BJ (cell line): ENCODE results near the gene GPR151. TPM values are rescaled to one million over a fixed set of nuclear protein-coding genes. Genes with fewer than 3 reads are reported as not detected.
A peak's percentile ranks its signal among the peaks of the same experiment; 100 is the strongest.

Experiments used
- CTCF ChIA-PET: fragments of 350-600 bp; formaldehyde crosslinking; extraction: SDS; loops from one replicate; lab custom pipeline; 2021; ENCODE audit warnings: antibody characterized with exemption, inconsistent platforms; lab: Yijun Ruan, JAX
- POLR2A ChIA-PET: fragments of 300-600 bp; sonication (Branson Sonifier 250); formaldehyde crosslinking; extraction: SDS; loops from one replicate; lab custom pipeline; 2021; ENCODE audit warnings: antibody characterized with exemption; lab: Charles Lee
- DNase-seq: peaks from one replicate; pipeline ENCODE4 v3.0.0-alpha.2; 2011; ENCODE audit warnings: low read depth
- H3K27me3 ChIP-seq: 2 replicates; pipeline ENCODE4 v1.6.0; 2011; ENCODE audit warnings: low read length; ENCODE audit not compliant: control insufficient read depth, insufficient read depth
- H3K36me3 ChIP-seq: 2 replicates; pipeline ENCODE4 v1.5.1; 2011; ENCODE audit warnings: low read length; ENCODE audit not compliant: control insufficient read depth, insufficient read depth
- H3K4me3 ChIP-seq: 2 replicates; pipeline ENCODE4 v1.5.1; 2011; ENCODE audit warnings: low read depth, mild to moderate bottlenecking, control low read depth, low read length
- CTCF ChIP-seq: IDR thresholded peaks from 2 replicates; pipeline ENCODE4 v1.5.1; 2011; ENCODE audit warnings: low read depth, mild to moderate bottlenecking, control low read depth, inconsistent platforms, low read length, moderate library complexity; ENCODE audit not compliant: insufficient read depth
- polyA plus RNA-seq: library from polyadenylated mRNA; depleted of rRNA; stranded (reverse); fragments of >200 nt; gene quantifications from 2 replicates; pipeline ENCODE4 v1.2.3, GENCODE V29; 2011

GPR151 gene
- polyA plus RNA-seq, 1 experiment: not detected

GRCh38 chr5:146540414-146540813, 24.4 kb upstream of the GPR151 start:
- ChIA-PET CTCF (interaction anchor here (0.7 to 6.9 kb wide), 4 partner anchors 9 to 426 kb away, joined by 3 to 101 read pairs (median 4); no protein-coding TSS in a partner anchor), POLR2A (interaction anchor here (0.6 kb wide), 1 partner anchor 615 kb away, joined by 9 read pairs; no protein-coding TSS in a partner anchor)
- H3K4me3 ChIP-seq: no peak overlapping the region
- H3K36me3 ChIP-seq: no peaks in the 10 kb centered on the region
- peaks cover 3% of the 10 kb centered on the region; the same call in 1 of the 2 replicates for H3K27me3 ChIP-seq
- DNase-seq: peak; percentile 25
- no peak for TF ChIP-seq CTCF

GRCh38 chr5:146539973-146540372, 24.0 kb upstream of the GPR151 start:
- H3K36me3 ChIP-seq: no peaks in the 10 kb centered on the region
- no peak overlapping the region for H3K4me3 ChIP-seq
- TF ChIP-seq CTCF: no peak
- CTCF ChIA-PET: interaction anchor here (0.7 to 6.9 kb wide), 3 partner anchors 13 to 427 kb away, joined by 4 to 101 read pairs (median 4); no protein-coding TSS in a partner anchor
- POLR2A ChIA-PET: interaction anchor here (0.6 kb wide), 1 partner anchor 615 kb away, joined by 9 read pairs; no protein-coding TSS in a partner anchor
- peaks cover 3% of the 10 kb centered on the region; the same call in 1 of the 2 replicates for H3K27me3 ChIP-seq
- DNase-seq: no peak

GRCh38 chr5:146538432-146538831, 22.4 kb upstream of the GPR151 start:
- TF ChIP-seq CTCF: no peak
- DNase-seq: no peak
- H3K27me3 ChIP-seq: peaks cover 3% of the 10 kb centered on the region; the same call in 1 of the 2 replicates
- ChIA-PET CTCF (interaction anchor here (0.9 to 6.9 kb wide), 4 partner anchors 8 to 560 kb away, joined by 3 to 101 read pairs (median 6); no protein-coding TSS in a partner anchor), POLR2A (no interaction called here)
- no peak overlapping the region for H3K4me3 ChIP-seq
- no peaks in the 10 kb centered on the region for H3K36me3 ChIP-seq

- ChIA-PET CTCF (interaction anchor here (0.6 to 7.3 kb wide), 22 partner anchors 8 to 654 kb away, joined by 3 to 130 read pairs (median 4); no protein-coding TSS in a partner anchor), POLR2A (interaction anchor here (0.5 kb wide), 1 partner anchor 429 kb away, joined by 3 read pairs; no protein-coding TSS in a partner anchor)
- Histone ChIP-seq H3K27me3 (0 out of 2 replicates have a peak, but pooled peaks cover 2% of the 10 kb centered on the region), H3K36me3 (no peaks in the 10 kb centered on the region), H3K4me3 (no peak overlapping the region)
- TF ChIP-seq CTCF: no peak
- DNase-seq: no peak
Measured at GRCh38 chr5:146533882-146534281, 17.9 kb upstream of the GPR151 start.

- Histone ChIP-seq H3K36me3 (no peaks in the 10 kb centered on the region), H3K4me3 (no peak overlapping the region), H3K27me3 (0 out of 2 replicates have a peak, but pooled peaks cover 2% of the 10 kb centered on the region)
- ChIA-PET CTCF (interaction anchor here (0.6 to 7.3 kb wide), 22 partner anchors 9 to 655 kb away, joined by 3 to 130 read pairs (median 4); no protein-coding TSS in a partner anchor), POLR2A (interaction anchor here (0.5 kb wide), 1 partner anchor 429 kb away, joined by 3 read pairs; no protein-coding TSS in a partner anchor)
- no peak for DNase-seq
- peak; percentile 90 for TF ChIP-seq CTCF
Measured at GRCh38 chr5:146533260-146533857, 17.4 kb upstream of the GPR151 start.
